ENCODE data around the gene KCTD7.
"Not testable (repeated sequence)": the region's sequence is repeated elsewhere in the genome, so short reads cannot be mapped to it uniquely, and the experiment has no call there.

The KCTD7 gene

GRCh38 chr7:66615699-66616098, 13.0 kb upstream of the KCTD7 start:
- DNase-seq (ENCODE audit: extremely low read depth in 1 of 2, low read depth in 1 of 2), result no peak

GRCh38 chr7:66617295-66617694, 11.4 kb upstream of the KCTD7 start:
- no peak for DNase-seq (ENCODE audit: extremely low read depth in 1 of 2, low read depth in 1 of 2)

- not testable (repeated sequence) for DNase-seq (ENCODE audit: extremely low read depth in 1 of 2, low read depth in 1 of 2)
Measured at GRCh38 chr7:66619341-66619948, 9.2 kb upstream of the KCTD7 start.

- no peak for DNase-seq (ENCODE audit: extremely low read depth in 1 of 2, low read depth in 1 of 2)
Measured at GRCh38 chr7:66626331-66626934, 2.2 kb upstream of the KCTD7 start.

GRCh38 chr7:66627151-66627681, 1.5 kb upstream of the KCTD7 start:
- DNase-seq (ENCODE audit: extremely low read depth in 1 of 2, low read depth in 1 of 2), result no peak

- DNase-seq (ENCODE audit: extremely low read depth in 1 of 2, low read depth in 1 of 2), result no peak
Measured at GRCh38 chr7:66627881-66628360, 760 bp upstream of the KCTD7 start.

- no peak for DNase-seq (ENCODE audit: extremely low read depth in 1 of 2, low read depth in 1 of 2)
Measured at GRCh38 chr7:66629222-66630062, 761 bp downstream of the KCTD7 start.

GRCh38 chr7:66630531-66630930, 1.9 kb downstream of the KCTD7 start:
- DNase-seq (ENCODE audit: extremely low read depth in 1 of 2, low read depth in 1 of 2), result no peak

GRCh38 chr7:66631471-66631870, 2.8 kb downstream of the KCTD7 start:
- no peak for DNase-seq (ENCODE audit: extremely low read depth in 1 of 2, low read depth in 1 of 2)

GRCh38 chr7:66634816-66635215, 6.1 kb downstream of the KCTD7 start:
- no peak for DNase-seq (ENCODE audit: extremely low read depth in 1 of 2, low read depth in 1 of 2)

GRCh38 chr7:66635322-66635981, 6.8 kb downstream of the KCTD7 start:
- DNase-seq (ENCODE audit: extremely low read depth in 1 of 2, low read depth in 1 of 2), result not testable (repeated sequence)

- DNase-seq (ENCODE audit: extremely low read depth in 1 of 2, low read depth in 1 of 2), result not testable (repeated sequence)
Measured at GRCh38 chr7:66635982-66636546, 7.4 kb downstream of the KCTD7 start.

- no peak for DNase-seq (ENCODE audit: extremely low read depth in 1 of 2, low read depth in 1 of 2)
Measured at GRCh38 chr7:66638309-66639099, 9.8 kb downstream of the KCTD7 start.

GRCh38 chr7:66639773-66640172, 11.1 kb downstream of the KCTD7 start:
- no peak for DNase-seq (ENCODE audit: extremely low read depth in 1 of 2, low read depth in 1 of 2)

- no peak for DNase-seq (ENCODE audit: extremely low read depth in 1 of 2, low read depth in 1 of 2)
Measured at GRCh38 chr7:66640802-66641525, 12.3 kb downstream of the KCTD7 start.

GRCh38 chr7:66641526-66641871, 12.8 kb downstream of the KCTD7 start:
- no peak for DNase-seq (ENCODE audit: extremely low read depth in 1 of 2, low read depth in 1 of 2)

- no peak for DNase-seq (ENCODE audit: extremely low read depth in 1 of 2, low read depth in 1 of 2)
Measured at GRCh38 chr7:66642186-66642585, 13.5 kb downstream of the KCTD7 start.

- no peak for DNase-seq (ENCODE audit: extremely low read depth in 1 of 2, low read depth in 1 of 2)
Measured at GRCh38 chr7:66642932-66643331, 14.3 kb downstream of the KCTD7 start.

GRCh38 chr7:66643395-66643794, 14.7 kb downstream of the KCTD7 start:
- DNase-seq (ENCODE audit: extremely low read depth in 1 of 2, low read depth in 1 of 2), result no peak
